GM12874 (cell line): ENCODE results near the gene FAM136A.

Experiments used
- TF ChIP-seq, protein P1 (sequence below): IDR thresholded peaks from 2 replicates; pipeline ENCODE4 v1.5.1; 2011; ENCODE audit warnings: low read depth, mild to moderate bottlenecking, control low read depth, low read length, moderate library complexity; ENCODE audit not compliant: insufficient read depth

The FAM136A gene

DNA sequence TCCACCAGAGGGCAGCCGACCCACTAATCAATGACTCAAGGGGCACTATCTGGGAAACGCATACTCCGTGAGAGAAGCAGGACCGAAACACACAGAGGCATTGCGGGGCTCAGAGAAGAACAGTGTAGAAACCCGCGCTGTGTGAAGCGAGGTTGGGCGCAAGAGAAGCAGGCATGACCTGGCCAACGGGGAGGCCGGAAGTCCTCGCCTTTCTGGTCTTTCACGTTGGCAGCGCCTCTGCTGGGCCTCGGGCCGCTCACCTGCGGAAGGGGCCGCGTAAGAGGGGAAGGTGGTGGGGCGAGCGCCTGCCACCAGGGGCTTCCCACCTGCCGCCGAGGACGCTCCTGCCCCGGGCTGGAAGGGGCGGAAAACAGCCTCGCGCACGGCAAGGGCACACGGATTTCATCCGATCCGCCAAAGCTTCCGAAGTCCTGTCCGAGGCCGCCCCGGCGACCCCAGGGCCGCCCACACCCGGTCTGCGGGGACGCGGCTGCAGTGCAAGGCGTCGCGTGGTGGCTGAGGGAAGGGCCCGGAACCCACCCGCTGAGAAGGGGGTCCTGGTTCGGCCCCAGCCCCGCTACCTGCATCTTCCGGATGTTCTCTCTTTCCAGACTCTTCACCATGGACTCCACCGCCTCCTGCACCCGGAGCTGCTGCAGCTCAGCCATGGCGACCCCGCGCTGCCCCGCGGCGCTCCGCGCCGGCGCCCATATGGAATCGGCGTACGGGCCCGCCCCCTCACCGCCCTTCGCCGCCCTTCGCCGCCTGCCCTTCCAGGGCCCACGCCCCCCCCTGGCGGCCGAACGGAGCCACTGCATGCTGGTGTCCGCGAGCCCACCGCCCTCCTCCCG lies at the start of gene FAM136A:
FAM136A (minus strand) TSS at position 724 of the 851 bp plus-strand sequence; CDS start at position 668, 56 bp downstream.
- TF ChIP-seq, protein P1, sequence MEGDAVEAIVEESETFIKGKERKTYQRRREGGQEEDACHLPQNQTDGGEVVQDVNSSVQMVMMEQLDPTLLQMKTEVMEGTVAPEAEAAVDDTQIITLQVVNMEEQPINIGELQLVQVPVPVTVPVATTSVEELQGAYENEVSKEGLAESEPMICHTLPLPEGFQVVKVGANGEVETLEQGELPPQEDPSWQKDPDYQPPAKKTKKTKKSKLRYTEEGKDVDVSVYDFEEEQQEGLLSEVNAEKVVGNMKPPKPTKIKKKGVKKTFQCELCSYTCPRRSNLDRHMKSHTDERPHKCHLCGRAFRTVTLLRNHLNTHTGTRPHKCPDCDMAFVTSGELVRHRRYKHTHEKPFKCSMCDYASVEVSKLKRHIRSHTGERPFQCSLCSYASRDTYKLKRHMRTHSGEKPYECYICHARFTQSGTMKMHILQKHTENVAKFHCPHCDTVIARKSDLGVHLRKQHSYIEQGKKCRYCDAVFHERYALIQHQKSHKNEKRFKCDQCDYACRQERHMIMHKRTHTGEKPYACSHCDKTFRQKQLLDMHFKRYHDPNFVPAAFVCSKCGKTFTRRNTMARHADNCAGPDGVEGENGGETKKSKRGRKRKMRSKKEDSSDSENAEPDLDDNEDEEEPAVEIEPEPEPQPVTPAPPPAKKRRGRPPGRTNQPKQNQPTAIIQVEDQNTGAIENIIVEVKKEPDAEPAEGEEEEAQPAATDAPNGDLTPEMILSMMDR: peak; percentile 94

DNA sequence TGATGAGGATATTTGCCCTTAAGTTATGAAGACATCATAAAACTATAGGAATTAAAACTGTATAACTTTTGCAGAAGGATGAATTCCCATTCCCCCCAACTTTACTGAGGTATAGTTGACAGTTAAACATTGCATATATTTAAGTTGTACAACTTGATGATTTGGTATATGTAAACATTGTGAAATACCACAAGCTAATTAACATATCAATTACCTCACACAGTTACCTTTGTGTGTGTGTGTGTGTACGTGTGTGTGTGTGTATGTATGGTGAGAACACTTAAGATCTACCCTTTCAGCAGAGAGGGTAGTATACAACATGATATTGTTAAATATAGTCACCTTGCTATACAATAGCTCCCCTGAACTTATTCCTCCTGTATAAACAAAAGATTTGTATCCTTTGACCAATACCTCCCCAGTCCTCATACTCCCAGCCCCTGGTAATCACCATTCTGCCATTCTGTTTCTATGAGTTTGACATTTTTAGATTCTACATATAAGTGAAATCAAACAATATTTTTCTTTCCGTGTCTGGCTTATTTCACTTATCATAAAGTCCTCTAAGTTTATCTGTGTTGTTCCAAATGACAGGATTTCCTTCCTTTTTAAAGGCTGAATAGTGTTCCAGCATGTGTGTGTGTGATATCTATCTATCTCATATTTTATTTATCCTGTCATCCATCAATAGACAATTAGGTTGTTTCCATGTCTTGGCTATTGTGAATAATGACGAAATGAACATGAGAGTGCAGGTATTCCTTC lies 48.2 kb upstream of the FAM136A start:
- TF ChIP-seq, protein P1: no peak

DNA sequence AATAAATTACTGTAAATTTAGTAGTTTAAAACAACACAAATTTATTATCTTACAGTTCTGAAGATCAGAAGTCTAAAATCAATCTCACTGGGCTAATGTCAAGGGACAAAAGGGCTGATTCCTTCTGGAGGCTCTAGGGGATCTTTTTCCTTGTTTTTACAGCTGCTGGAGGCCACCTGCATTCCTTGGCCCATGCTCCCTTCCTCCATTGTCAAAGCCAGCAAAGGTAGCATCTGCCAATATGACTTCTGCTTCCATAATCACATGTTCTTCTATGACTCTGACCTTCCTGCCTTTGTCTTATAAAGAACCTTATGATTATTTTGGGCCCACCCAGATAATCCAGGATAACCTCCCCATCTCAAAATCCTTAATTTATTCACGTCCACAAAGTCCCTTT lies 46.0 kb upstream of the FAM136A start:
- TF ChIP-seq, protein P1: no peak

DNA sequence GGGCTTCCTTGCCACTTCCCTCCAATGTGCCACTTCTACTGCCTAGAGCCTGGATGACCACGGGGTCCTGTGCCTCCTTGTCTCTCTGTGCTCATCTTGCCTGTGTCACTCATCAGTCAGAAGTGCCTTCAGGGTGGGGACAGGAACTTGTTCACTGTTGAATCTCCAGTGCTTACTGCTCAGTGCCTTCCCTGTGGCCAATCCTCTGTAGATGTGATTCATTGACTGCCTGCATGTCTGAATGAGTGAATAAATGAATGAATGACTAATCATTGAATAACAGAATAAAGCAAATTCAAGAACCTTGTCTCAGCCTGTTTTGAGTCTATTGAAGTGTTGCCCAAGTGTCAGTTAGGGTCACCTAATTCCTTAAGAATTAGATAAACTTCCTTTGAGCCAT lies 42.3 kb upstream of the FAM136A start:
- TF ChIP-seq, protein P1: no peak

DNA sequence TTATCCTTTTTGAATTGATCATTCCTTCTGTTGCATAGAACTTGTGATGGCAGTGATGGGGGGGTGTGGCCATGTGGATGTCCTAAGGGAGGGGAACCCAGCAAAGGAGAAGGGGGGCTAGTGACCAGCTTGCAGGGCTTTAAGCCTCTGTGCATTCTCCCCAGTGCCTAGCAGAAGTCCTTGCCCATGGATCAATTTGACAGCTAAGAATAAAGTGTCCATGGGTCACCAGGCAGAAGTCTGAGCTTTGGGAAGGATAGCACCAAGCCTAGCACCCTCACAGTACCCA lies 39.6 kb upstream of the FAM136A start:
- TF ChIP-seq, protein P1: no peak

DNA sequence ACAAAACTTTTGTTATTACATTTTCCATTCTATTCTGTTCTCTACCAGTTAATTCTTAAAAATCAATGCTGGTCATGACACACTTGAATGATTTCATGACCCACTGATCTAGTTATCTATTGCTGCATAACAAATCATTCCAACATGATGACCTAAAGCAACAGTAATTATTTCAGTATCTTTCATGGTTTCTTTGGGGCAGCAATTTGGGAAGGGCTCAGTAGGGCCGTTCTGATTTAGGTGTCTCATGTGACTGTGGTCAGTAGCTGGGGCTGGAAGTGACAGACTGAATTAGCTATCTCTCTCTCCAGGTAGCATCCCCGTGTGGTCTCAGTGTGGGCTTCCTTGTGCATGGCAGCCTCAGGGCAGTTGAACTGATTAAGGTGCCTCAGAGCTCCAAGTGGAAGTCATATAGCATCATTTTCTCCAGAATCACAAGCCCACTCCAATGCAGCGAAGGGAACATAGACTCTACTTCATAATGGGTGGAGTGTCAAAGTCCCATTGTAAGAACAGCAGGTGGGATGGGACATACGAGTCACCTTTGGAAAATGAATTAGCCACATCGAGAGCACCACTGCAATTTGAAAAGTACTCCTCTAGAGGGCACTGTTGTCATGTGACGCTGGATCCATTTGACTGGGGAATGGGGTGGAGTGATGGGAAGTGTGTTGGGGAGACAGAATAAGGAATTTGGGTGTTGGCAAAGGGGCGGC lies 39.1 kb upstream of the FAM136A start:
- TF ChIP-seq, protein P1: peak; percentile 69

DNA sequence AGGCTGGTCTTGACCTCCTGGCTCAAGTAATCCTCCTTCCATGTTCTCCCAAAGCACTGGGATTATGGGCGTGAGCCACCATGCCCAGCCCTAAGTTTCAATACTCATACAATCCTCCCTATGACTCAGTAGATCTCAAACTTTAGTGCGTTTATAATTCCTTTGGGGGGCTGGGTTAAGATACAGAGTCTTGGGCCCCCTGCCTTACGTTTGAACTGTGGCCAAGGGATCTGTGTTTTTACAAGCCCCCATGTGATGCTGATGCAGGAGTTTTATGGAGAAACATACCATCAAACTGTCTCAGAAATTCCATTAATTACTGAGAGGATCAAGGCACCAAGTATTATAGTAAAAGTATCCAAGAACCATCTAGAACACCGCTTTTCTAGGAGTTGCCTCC lies 38.2 kb upstream of the FAM136A start:
- TF ChIP-seq, protein P1: no peak
